Measurements from ENCODE around the gene SEMA5A. TPM values are rescaled to one million over a fixed set of nuclear protein-coding genes. Genes with fewer than 3 reads are reported as not detected.

Gene SEMA5A
- total RNA-seq, 2 experiments from 2014 or later = 0.48 to 0.52 TPM

GRCh38 chr5:9388941-9389674 is 156.8 kb downstream of the SEMA5A start:
- Mint-ChIP-seq H3K27ac (no peak overlapping the region), H3K27me3 (no peaks in the 10 kb centered on the region), H3K9me3 (no peaks in the 10 kb centered on the region), H3K36me3 (no peaks in the 10 kb centered on the region), H3K4me3 (no peak overlapping the region), H3K4me1 (ENCODE audit: low read depth) (no peaks in the 10 kb centered on the region)
- CTCF ChIA-PET = no interaction called here
- POLR2A ChIA-PET = no interaction called here
- intact Hi-C loops (cut with micrococcal nuclease) = no loop called here
- no peak for DNase-seq

GRCh38 chr5:9387879-9388278 is 158.0 kb downstream of the SEMA5A start:
- Mint-ChIP-seq H3K9me3 (peaks cover 2% of the 10 kb centered on the region), H3K4me3 (no peak overlapping the region), H3K36me3 (no peaks in the 10 kb centered on the region), H3K27me3 (no peaks in the 10 kb centered on the region), H3K27ac (no peak overlapping the region), H3K4me1 (ENCODE audit: low read depth) (no peaks in the 10 kb centered on the region)
- ChIA-PET CTCF (no interaction called here), POLR2A (no interaction called here)
- DNase-seq = no peak
- intact Hi-C loops (cut with micrococcal nuclease) = no loop called here

GRCh38 chr5:9386945-9387344 is 158.9 kb downstream of the SEMA5A start:
- POLR2A ChIA-PET = no interaction called here
- DNase-seq = no peak
- Mint-ChIP-seq H3K4me1 (ENCODE audit: low read depth) (no peaks in the 10 kb centered on the region), H3K36me3 (no peaks in the 10 kb centered on the region), H3K27me3 (no peaks in the 10 kb centered on the region), H3K4me3 (no peak overlapping the region), H3K9me3 (peaks cover 2% of the 10 kb centered on the region), H3K27ac (no peak overlapping the region)
- CTCF ChIA-PET = no interaction called here
- intact Hi-C loops (cut with micrococcal nuclease) = no loop called here

- no peaks in the 10 kb centered on the region for H3K27me3 Mint-ChIP-seq
- intact Hi-C loops (cut with micrococcal nuclease) = no loop called here
- no peak for DNase-seq
- H3K27ac Mint-ChIP-seq = no peak overlapping the region
- POLR2A ChIA-PET = no interaction called here
- peaks cover 2% of the 10 kb centered on the region for H3K4me1 Mint-ChIP-seq (ENCODE audit: low read depth)
- no peak overlapping the region for H3K4me3 Mint-ChIP-seq
- CTCF ChIA-PET = interaction anchor here (0.7 kb wide), 1 partner anchor 551 kb away, joined by 4 read pairs; no protein-coding TSS in a partner anchor
- H3K9me3 Mint-ChIP-seq = peaks cover 2% of the 10 kb centered on the region
- no peaks in the 10 kb centered on the region for H3K36me3 Mint-ChIP-seq
Measured at GRCh38 chr5:9382522-9382921, 163.4 kb downstream of the SEMA5A start.

GRCh38 chr5:9381464-9381863 is 164.4 kb downstream of the SEMA5A start:
- H3K4me1 Mint-ChIP-seq (ENCODE audit: low read depth) = peaks cover 2% of the 10 kb centered on the region
- intact Hi-C loops (cut with micrococcal nuclease) = no loop called here
- CTCF ChIA-PET = no interaction called here
- DNase-seq = no peak
- H3K36me3 Mint-ChIP-seq = no peaks in the 10 kb centered on the region
- POLR2A ChIA-PET = no interaction called here
- no peak overlapping the region for H3K4me3 Mint-ChIP-seq
- H3K27ac Mint-ChIP-seq = no peak overlapping the region
- H3K9me3 Mint-ChIP-seq = peaks cover 2% of the 10 kb centered on the region
- no peaks in the 10 kb centered on the region for H3K27me3 Mint-ChIP-seq

GRCh38 chr5:9380109-9380508 is 165.8 kb downstream of the SEMA5A start:
- no peak for DNase-seq
- Mint-ChIP-seq H3K4me1 (ENCODE audit: low read depth) (peaks cover 2% of the 10 kb centered on the region), H3K4me3 (no peak overlapping the region), H3K9me3 (peaks cover 5% of the 10 kb centered on the region), H3K36me3 (no peaks in the 10 kb centered on the region), H3K27me3 (no peaks in the 10 kb centered on the region), H3K27ac (no peak overlapping the region)
- ChIA-PET CTCF (no interaction called here), POLR2A (no interaction called here)
- intact Hi-C loops (cut with micrococcal nuclease) = no loop called here

GRCh38 chr5:9376363-9377117 is 169.3 kb downstream of the SEMA5A start:
- intact Hi-C loops (cut with micrococcal nuclease) = no loop called here
- no peak for DNase-seq
- no peaks in the 10 kb centered on the region for H3K36me3 Mint-ChIP-seq
- H3K4me1 Mint-ChIP-seq (ENCODE audit: low read depth) = peaks cover under 1% of the 10 kb centered on the region
- POLR2A ChIA-PET = no interaction called here
- H3K4me3 Mint-ChIP-seq = no peak overlapping the region
- no peak overlapping the region for H3K27ac Mint-ChIP-seq
- peaks cover 3% of the 10 kb centered on the region for H3K9me3 Mint-ChIP-seq
- no peaks in the 10 kb centered on the region for H3K27me3 Mint-ChIP-seq
- CTCF ChIA-PET = no interaction called here

- H3K4me3 Mint-ChIP-seq = no peak overlapping the region
- no peaks in the 10 kb centered on the region for H3K36me3 Mint-ChIP-seq
- ChIA-PET CTCF (no interaction called here), POLR2A (no interaction called here)
- no peaks in the 10 kb centered on the region for H3K27me3 Mint-ChIP-seq
- no peaks in the 10 kb centered on the region for H3K4me1 Mint-ChIP-seq (ENCODE audit: low read depth)
- peaks cover 3% of the 10 kb centered on the region for H3K9me3 Mint-ChIP-seq
- no peak for DNase-seq
- no peak overlapping the region for H3K27ac Mint-ChIP-seq
- intact Hi-C loops (cut with micrococcal nuclease) = no loop called here
Measured at GRCh38 chr5:9375756-9376155, 170.1 kb downstream of the SEMA5A start.

- CTCF ChIA-PET = interaction anchor here (1.1 kb wide), 1 partner anchor 27 kb away, joined by 3 read pairs; no protein-coding TSS in a partner anchor
- Mint-ChIP-seq H3K4me3 (no peak overlapping the region), H3K27me3 (no peaks in the 10 kb centered on the region), H3K4me1 (ENCODE audit: low read depth) (no peaks in the 10 kb centered on the region), H3K9me3 (peaks cover 10% of the 10 kb centered on the region), H3K27ac (no peak overlapping the region), H3K36me3 (no peaks in the 10 kb centered on the region)
- POLR2A ChIA-PET = no interaction called here
- intact Hi-C loops (cut with micrococcal nuclease) = no loop called here
- DNase-seq = no peak
Measured at GRCh38 chr5:9374025-9374424, 171.8 kb downstream of the SEMA5A start.

- no peak overlapping the region for H3K27ac Mint-ChIP-seq
- intact Hi-C loops (cut with micrococcal nuclease) = no loop called here
- ChIA-PET CTCF (interaction anchor here (1.1 kb wide), 1 partner anchor 26 kb away, joined by 3 read pairs; no protein-coding TSS in a partner anchor), POLR2A (no interaction called here)
- peaks cover 10% of the 10 kb centered on the region for H3K9me3 Mint-ChIP-seq
- no peaks in the 10 kb centered on the region for H3K4me1 Mint-ChIP-seq (ENCODE audit: low read depth)
- H3K36me3 Mint-ChIP-seq = no peaks in the 10 kb centered on the region
- no peaks in the 10 kb centered on the region for H3K27me3 Mint-ChIP-seq
- DNase-seq = no peak
- H3K4me3 Mint-ChIP-seq = no peak overlapping the region
Measured at GRCh38 chr5:9373571-9373970, 172.3 kb downstream of the SEMA5A start.

GRCh38 chr5:9370256-9370655 is 175.6 kb downstream of the SEMA5A start:
- Mint-ChIP-seq H3K27me3 (no peaks in the 10 kb centered on the region), H3K27ac (no peak overlapping the region), H3K4me1 (ENCODE audit: low read depth) (no peaks in the 10 kb centered on the region), H3K9me3 (peaks cover 10% of the 10 kb centered on the region), H3K36me3 (no peaks in the 10 kb centered on the region), H3K4me3 (no peak overlapping the region)
- intact Hi-C loops (cut with micrococcal nuclease) = no loop called here
- ChIA-PET POLR2A (no interaction called here), CTCF (no interaction called here)
- DNase-seq = no peak

GRCh38 chr5:9365512-9365911 is 180.4 kb downstream of the SEMA5A start:
- intact Hi-C loops (cut with micrococcal nuclease) = loop anchor here (10.0 kb wide), 1 partner anchor 879 kb away; the partner anchor contains the start of gene ATPSCKMT
- no peak overlapping the region for H3K27ac Mint-ChIP-seq
- no peak for DNase-seq
- no peaks in the 10 kb centered on the region for H3K36me3 Mint-ChIP-seq
- H3K9me3 Mint-ChIP-seq = peaks cover 10% of the 10 kb centered on the region
- H3K4me1 Mint-ChIP-seq (ENCODE audit: low read depth) = peaks cover 19% of the 10 kb centered on the region
- CTCF ChIA-PET = interaction anchor here (2.0 kb wide), 1 partner anchor 179 kb away, joined by 9 read pairs; no protein-coding TSS in a partner anchor
- no peak overlapping the region for H3K4me3 Mint-ChIP-seq
- no peaks in the 10 kb centered on the region for H3K27me3 Mint-ChIP-seq
- POLR2A ChIA-PET = no interaction called here
